ENCODE measurements around the gene TGM3.
A peak's percentile ranks its signal among the peaks of the same experiment; 100 is the strongest.

TGM3 gene

DNA sequence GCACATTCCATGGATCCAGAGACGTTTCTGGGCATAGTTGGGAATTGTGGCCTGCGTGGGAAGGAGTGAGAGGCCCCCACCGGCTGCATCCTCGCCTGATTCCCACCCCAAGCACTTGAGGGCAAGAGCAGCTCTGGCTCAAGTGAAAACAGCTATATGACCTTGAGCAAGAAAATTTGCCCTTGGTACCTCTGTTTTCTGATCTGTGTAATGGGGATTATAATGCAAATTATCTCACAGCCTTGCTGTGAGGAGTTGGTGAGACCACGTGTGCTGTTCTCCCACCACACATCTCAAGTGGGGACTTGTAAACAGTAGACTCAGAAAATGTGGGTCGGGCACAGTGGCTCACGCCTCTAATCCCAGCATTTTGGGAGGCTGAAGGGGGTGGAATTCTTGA lies 85.5 kb downstream of the TGM3 start:
- DNase-seq (ENCODE audit: extremely low read depth, low read depth), result no peak
- TF ChIP-seq, protein P1, sequence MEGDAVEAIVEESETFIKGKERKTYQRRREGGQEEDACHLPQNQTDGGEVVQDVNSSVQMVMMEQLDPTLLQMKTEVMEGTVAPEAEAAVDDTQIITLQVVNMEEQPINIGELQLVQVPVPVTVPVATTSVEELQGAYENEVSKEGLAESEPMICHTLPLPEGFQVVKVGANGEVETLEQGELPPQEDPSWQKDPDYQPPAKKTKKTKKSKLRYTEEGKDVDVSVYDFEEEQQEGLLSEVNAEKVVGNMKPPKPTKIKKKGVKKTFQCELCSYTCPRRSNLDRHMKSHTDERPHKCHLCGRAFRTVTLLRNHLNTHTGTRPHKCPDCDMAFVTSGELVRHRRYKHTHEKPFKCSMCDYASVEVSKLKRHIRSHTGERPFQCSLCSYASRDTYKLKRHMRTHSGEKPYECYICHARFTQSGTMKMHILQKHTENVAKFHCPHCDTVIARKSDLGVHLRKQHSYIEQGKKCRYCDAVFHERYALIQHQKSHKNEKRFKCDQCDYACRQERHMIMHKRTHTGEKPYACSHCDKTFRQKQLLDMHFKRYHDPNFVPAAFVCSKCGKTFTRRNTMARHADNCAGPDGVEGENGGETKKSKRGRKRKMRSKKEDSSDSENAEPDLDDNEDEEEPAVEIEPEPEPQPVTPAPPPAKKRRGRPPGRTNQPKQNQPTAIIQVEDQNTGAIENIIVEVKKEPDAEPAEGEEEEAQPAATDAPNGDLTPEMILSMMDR (IDR thresholded peaks at IDR 0.05; ENCODE audit: low read depth, low read length), result no peak

DNA sequence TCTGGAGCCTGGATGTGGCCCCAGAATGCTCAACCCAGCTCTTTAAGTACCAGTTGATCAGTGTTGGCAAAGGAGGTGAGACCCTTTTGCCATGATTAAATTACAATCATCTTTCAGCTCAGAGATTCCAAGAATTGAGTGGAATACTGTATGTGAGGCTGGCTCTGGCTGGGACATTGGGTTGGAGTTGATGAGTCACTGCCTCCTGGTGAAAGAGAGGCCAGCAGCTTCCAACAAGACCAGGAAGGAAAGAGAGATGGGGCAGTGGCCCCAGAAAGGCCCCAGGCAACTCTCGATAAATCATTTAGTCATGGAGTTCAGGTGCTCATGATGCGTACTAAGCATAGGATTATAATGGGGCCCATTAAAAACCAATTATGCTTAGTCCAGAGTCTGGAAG lies 87.0 kb downstream of the TGM3 start:
- TF ChIP-seq, protein P1 (IDR thresholded peaks at IDR 0.05; ENCODE audit: low read depth, low read length), result no peak
- DNase-seq (ENCODE audit: extremely low read depth, low read depth), result no peak

GRCh38 chr20:2385026-2385425 lies 89.2 kb downstream of the TGM3 start:
- TF ChIP-seq, protein P1 (IDR thresholded peaks at IDR 0.05; ENCODE audit: low read depth, low read length), result no peak
- no peak for DNase-seq (ENCODE audit: extremely low read depth, low read depth)

- TF ChIP-seq, protein P1 (IDR thresholded peaks at IDR 0.05; ENCODE audit: low read depth, low read length), result no peak
- DNase-seq (ENCODE audit: extremely low read depth, low read depth), result no peak
Measured at GRCh38 chr20:2385496-2385895, 89.7 kb downstream of the TGM3 start.

DNA sequence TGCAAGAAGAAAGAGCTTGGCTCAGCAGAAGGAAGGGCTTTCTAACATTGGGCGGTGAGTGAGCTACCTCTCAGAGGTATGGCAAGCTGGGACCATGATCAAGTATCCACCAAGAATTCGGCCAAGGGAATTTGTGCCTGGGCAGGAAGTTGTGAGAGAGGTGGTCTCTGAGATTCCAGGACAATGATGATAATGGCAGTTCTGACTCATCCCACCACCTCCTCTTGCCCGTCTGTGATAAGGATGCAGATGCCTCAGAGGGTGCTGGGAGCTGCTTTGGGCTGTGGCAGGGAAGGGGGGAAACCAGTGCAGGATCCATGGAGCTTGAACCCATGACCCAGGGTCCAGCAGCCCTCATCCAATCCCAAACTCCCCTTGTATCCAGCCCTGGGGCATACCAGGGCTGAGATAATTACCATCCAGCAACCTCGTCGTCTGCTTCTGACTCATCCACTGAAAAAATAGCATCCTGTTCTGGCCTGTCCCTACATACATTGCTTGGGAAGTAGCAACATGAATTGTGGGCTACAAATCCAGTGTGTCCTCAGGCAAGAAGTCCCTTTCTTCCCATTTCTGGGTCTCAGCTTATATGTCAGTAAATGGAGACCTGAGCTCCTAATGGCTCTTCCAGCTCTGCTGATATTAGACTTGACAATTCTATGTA lies 90.8 kb downstream of the TGM3 start:
- DNase-seq (ENCODE audit: extremely low read depth, low read depth), result no peak
- TF ChIP-seq, protein P1 (IDR thresholded peaks at IDR 0.05; ENCODE audit: low read depth, low read length), result no peak

GRCh38 chr20:2387180-2387577 lies 91.4 kb downstream of the TGM3 start:
- TF ChIP-seq, protein P1 (IDR thresholded peaks at IDR 0.05; ENCODE audit: low read depth, low read length), result peak; percentile 29
- no peak for DNase-seq (ENCODE audit: extremely low read depth, low read depth)

DNA sequence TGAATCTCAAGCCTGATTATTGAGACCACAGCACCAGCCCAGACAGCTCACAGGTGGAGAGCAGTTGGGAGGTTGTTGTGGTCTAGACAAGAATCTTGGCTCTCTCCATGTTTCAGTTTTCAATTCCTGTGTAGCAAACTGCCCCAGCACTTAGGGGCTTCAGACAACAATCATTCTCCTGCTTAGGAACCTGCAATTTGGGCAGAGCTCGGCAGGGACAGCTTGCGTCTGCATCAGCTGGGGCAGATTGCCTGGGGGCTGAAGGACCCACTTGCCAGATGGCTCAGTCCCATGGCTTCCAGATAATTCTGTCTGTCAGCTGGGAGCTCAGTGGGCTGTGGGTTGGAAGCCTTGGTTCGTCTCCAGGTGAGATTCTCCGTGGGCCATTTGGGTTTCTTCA lies 91.8 kb downstream of the TGM3 start:
- TF ChIP-seq, protein P1 (IDR thresholded peaks at IDR 0.05; ENCODE audit: low read depth, low read length), result no peak
- DNase-seq (ENCODE audit: extremely low read depth, low read depth), result no peak

All from AG09319 (cell line).